GM12878 (cell line): ENCODE measurements around the gene PRG2. TPM values are rescaled to one million over a fixed set of nuclear protein-coding genes. Genes with fewer than 3 reads are reported as not detected.

ENCODE experiments used
- ATAC-seq: fragments of 200-7000 bp; cut with Tn5 transposase; 3 replicates; pipeline ENCODE4 v1.9.1; 2020; ENCODE audit warnings: mild to moderate bottlenecking, moderate library complexity
- BruUV-seq: library from RNA; stranded (reverse); fragments of 400-500 nt; replicated peaks from 2 replicates; lab custom pipeline; 2021; lab: Mats Ljungman, UMichigan
- CTCF ChIA-PET: fragments of 300-600 bp; sonication (Branson Sonifier 250); formaldehyde crosslinking; extraction: SDS; loops from one replicate; lab custom pipeline; 2021; ENCODE audit warnings: inconsistent platforms; lab: Yijun Ruan, JAX
- POLR2A ChIA-PET: fragments of 350-600 bp; formaldehyde crosslinking; extraction: SDS; loops from one replicate; lab custom pipeline; 2021; ENCODE audit warnings: inconsistent platforms; lab: Charles Lee
- RAD21 ChIA-PET: fragments of 300-600 bp; sonication (Branson Sonifier 250); formaldehyde crosslinking; loops from one replicate; lab custom pipeline; 2023; ENCODE audit warnings: antibody characterized with exemption; ENCODE audit not compliant: unreplicated experiment; lab: Charles Lee
- SMC1A ChIA-PET: fragments of 300-600 bp; sonication (Branson Sonifier 250); formaldehyde crosslinking; loops from one replicate; lab custom pipeline; 2023; ENCODE audit not compliant: unreplicated experiment, uncharacterized antibody; lab: Charles Lee
- DNase-seq: peaks from one replicate; pipeline ENCODE4 v3.0.0-alpha.2; 2011; ENCODE audit warnings: low read depth, low spot score
- FAIRE-seq: peaks from 3 replicates; lab custom pipeline; 2011; peaks lifted over from hg19 to GRCh38; lab: Jason Lieb, UNC
- H2AFZ ChIP-seq: 2 replicates; pipeline ENCODE4 v1.6.0; 2011; ENCODE audit warnings: low read depth, low read length, control low read depth; ENCODE audit not compliant: control insufficient read depth
- H3K27ac ChIP-seq: 2 replicates; pipeline ENCODE4 v1.5.1; 2011; ENCODE audit warnings: control low read depth; ENCODE audit not compliant: control insufficient read depth, insufficient read depth
- H3K27me3 ChIP-seq, 2 experiments: replicated peaks in 1 of 2; 2 replicates each; pipeline versions ENCODE4 v1.6.0 to v1.6.1; 2011; ENCODE audit warnings: low read length in 1 of 2; ENCODE audit not compliant: control insufficient read depth in 2 of 2, insufficient read depth in 2 of 2
- H3K36me3 ChIP-seq, 2 experiments: 2 replicates each; pipeline ENCODE4 v1.5.1; 2011; ENCODE audit warnings: low read length in 1 of 2; ENCODE audit not compliant: control insufficient read depth in 2 of 2, insufficient read depth in 2 of 2
- H3K4me1 ChIP-seq: 2 replicates; pipeline ENCODE4 v1.6.1; 2011; ENCODE audit warnings: mild to moderate bottlenecking, low read length, moderate library complexity, mixed read lengths; ENCODE audit not compliant: control insufficient read depth, insufficient read depth
- H3K4me2 ChIP-seq: 2 replicates; pipeline ENCODE4 v1.6.0; 2011; ENCODE audit warnings: control low read depth; ENCODE audit not compliant: control insufficient read depth, insufficient read depth
- H3K4me3 ChIP-seq: fragments of 200-600 bp; sonication (generic); 2 replicates; pipeline ENCODE4 v1.5.1; 2016
- H3K79me2 ChIP-seq: 2 replicates; pipeline ENCODE4 v1.6.0; 2011; ENCODE audit warnings: low read length; ENCODE audit not compliant: control insufficient read depth, insufficient read depth
- H3K9ac ChIP-seq: 2 replicates; pipeline ENCODE4 v1.8.0; 2011; ENCODE audit warnings: low read length, control low read depth, mixed read lengths; ENCODE audit not compliant: control insufficient read depth, insufficient read depth
- H3K9me3 ChIP-seq: replicated peaks from 3 replicates; pipeline ENCODE4 v1.5.1; 2011; ENCODE audit warnings: mild to moderate bottlenecking, low read length; ENCODE audit not compliant: control insufficient read depth, insufficient read depth
- H4K20me1 ChIP-seq: 2 replicates; pipeline ENCODE4 v1.6.0; 2011; ENCODE audit not compliant: control insufficient read depth, insufficient read depth
- BMI1 ChIP-seq: fragments of 450-650 bp; IDR thresholded peaks from 2 replicates; pipeline ENCODE4 v1.6.1; 2016; ENCODE audit warnings: mild to moderate bottlenecking, moderate library complexity, borderline replicate concordance
- BRCA1 ChIP-seq: IDR thresholded peaks from 2 replicates; pipeline ENCODE4 v1.6.1; 2011; ENCODE audit warnings: low read depth, low read length, improper control_type of control experiment
- CHD1 ChIP-seq: IDR thresholded peaks from 2 replicates; pipeline ENCODE4 v1.6.1; 2012; ENCODE audit warnings: low read depth, low read length, improper control_type of control experiment
- EED ChIP-seq: sonication (generic); IDR thresholded peaks from 2 replicates; pipeline ENCODE4 v1.6.1; 2016; ENCODE audit warnings: antibody characterized with exemption, low read depth
- EGR1 ChIP-seq, 2 experiments: IDR thresholded peaks; 1 replicate in 1 of 2; 2 replicates in 1 of 2; pipeline ENCODE4 v1.6.1; 2011 to 2012; ENCODE audit warnings: low read depth in 2 of 2, low read length in 2 of 2, borderline replicate concordance in 1 of 2, mild to moderate bottlenecking in 1 of 2, moderate library complexity in 1 of 2
- GATAD2B ChIP-seq: fragments of 450-650 bp; conservative IDR thresholded peaks from 2 replicates; pipeline ENCODE4 v1.6.1; 2017; ENCODE audit warnings: low read depth, mild to moderate bottlenecking, moderate library complexity
- MTA3 ChIP-seq: IDR thresholded peaks from 2 replicates; pipeline ENCODE4 v1.6.1; 2012; ENCODE audit warnings: low read length, inconsistent platforms, borderline replicate concordance
- NFYA ChIP-seq: IDR thresholded peaks from 2 replicates; pipeline ENCODE4 v1.6.1; 2011; ENCODE audit warnings: low read depth, mild to moderate bottlenecking, low read length, improper control_type of control experiment, borderline replicate concordance
- NR2C2 ChIP-seq: IDR thresholded peaks from 2 replicates; pipeline ENCODE4 v1.6.1; 2011; ENCODE audit warnings: borderline replicate concordance, low read depth; ENCODE audit not compliant: control insufficient read depth, insufficient read length
- NRF1 ChIP-seq: conservative IDR thresholded peaks from 2 replicates; pipeline ENCODE4 v1.6.1; 2011; ENCODE audit warnings: mild to moderate bottlenecking, low read depth, low read length, improper control_type of control experiment
- PML ChIP-seq: IDR thresholded peaks from 2 replicates; pipeline ENCODE4 v1.6.1; 2012; ENCODE audit warnings: low read length, inconsistent platforms
- POLR2A ChIP-seq: IDR thresholded peaks from 2 replicates; pipeline ENCODE4 v1.6.1; 2011; ENCODE audit warnings: low read depth, mild to moderate bottlenecking, low read length
- SP1 ChIP-seq: IDR thresholded peaks from one replicate; pipeline ENCODE4 v1.6.1; 2011; ENCODE audit warnings: low read depth, low read length
- SPI1 ChIP-seq: IDR thresholded peaks from 2 replicates; pipeline ENCODE4 v1.6.1; 2011; ENCODE audit warnings: low read depth, mild to moderate bottlenecking, low read length, moderate library complexity, borderline replicate concordance; ENCODE audit not compliant: insufficient read depth
- SREBF1 ChIP-seq: IDR thresholded peaks from 2 replicates; pipeline ENCODE4 v1.6.1; 2012; ENCODE audit warnings: mild to moderate bottlenecking, low read length
- SRF ChIP-seq, 2 experiments: IDR thresholded peaks; 2 replicates each; pipeline ENCODE4 v1.6.1; 2011; ENCODE audit warnings: low read depth in 2 of 2, low read length in 2 of 2, mild to moderate bottlenecking in 1 of 2, moderate library complexity in 1 of 2
- TCF12 ChIP-seq: IDR thresholded peaks from 2 replicates; pipeline ENCODE4 v1.6.1; 2011; ENCODE audit warnings: low read depth, mild to moderate bottlenecking, low read length
- ZNF384 ChIP-seq: IDR thresholded peaks from 2 replicates; pipeline ENCODE4 v1.6.1; 2012; ENCODE audit warnings: low read depth, mild to moderate bottlenecking, low read length, improper control_type of control experiment, borderline replicate concordance
- ZZZ3 ChIP-seq: IDR thresholded peaks from 2 replicates; pipeline ENCODE4 v1.6.1; 2011; ENCODE audit warnings: low read depth; ENCODE audit not compliant: control insufficient read depth, insufficient read length
- WGBS: methylation state at CpG from one replicate; pipeline ENCODE4 v1.1.6; 2016; ENCODE audit warnings: low lambda C conversion rate; ENCODE audit not compliant: insufficient replicate concordance, insufficient coverage; ENCODE audit errors: missing lambda C conversion rate; 5-methylcytosine and 5-hydroxymethylcytosine counted together
- in situ Hi-C: fragments of 300-500 bp; cut with MboI; formaldehyde crosslinking; loops from 9 replicates; pipeline ENCODE4 v1.14.3; 2018; ENCODE audit warnings: mixed read lengths
- intact Hi-C: fragments of 100-400 bp; cut with micrococcal nuclease; formaldehyde crosslinking; loops from one replicate; pipeline ENCODE4 v1.14.2; 2022; ENCODE audit not compliant: unreplicated experiment
- polyA plus RNA-seq, 11 experiments: library from polyadenylated mRNA; depleted of rRNA in 4 of 11; unstranded in 6 of 11; stranded (reverse) in 5 of 11; fragments of >200 nt; fragmentation: Nextera tagmentation in 4 of 11; fragmentation: Illumina TruSeq in 1 of 11; extraction: Ambion mirVana in 4 of 11; extraction: Trizol in 1 of 11; gene quantifications; 1 replicate in 1 of 11; 2 replicates in 10 of 11; pipeline versions ENCODE4 v1.2.1 to v1.2.3, GENCODE V29; 2011 to 2016; ENCODE audit warnings: inconsistent platforms in 2 of 11, missing spikeins in 2 of 11, low read depth in 1 of 11
- total RNA-seq, 4 experiments: library from RNA; depleted of rRNA in 3 of 4; stranded (reverse); fragments of >200 nt in 3 of 4; fragmentation: Illumina TruSeq in 1 of 4; extraction: Trizol in 1 of 4; gene quantifications; 2 replicates each; pipeline versions ENCODE4 v1.2.1 to v1.2.3, GENCODE V29; 2013 to 2021
- TF ChIP-seq, protein P1 (sequence below): fragments of 450-650 bp; IDR thresholded peaks from 2 replicates; pipeline ENCODE4 v1.6.1; 2018; ENCODE audit warnings: borderline replicate concordance, mild to moderate bottlenecking; ENCODE audit not compliant: partially characterized antibody
- TF ChIP-seq, protein P2 (sequence below): fragments of 450-650 bp; IDR thresholded peaks from 2 replicates; pipeline ENCODE4 v1.6.1; 2017; ENCODE audit warnings: mild to moderate bottlenecking

PRG2 gene
- total and polyA plus RNA-seq, 10 of the 15 experiments (the other 5 are each of a cell fraction or from before 2014, with no cell fraction given) = 0.10 to 1.7 (median 0.56) TPM; not detected in 2

DNA sequence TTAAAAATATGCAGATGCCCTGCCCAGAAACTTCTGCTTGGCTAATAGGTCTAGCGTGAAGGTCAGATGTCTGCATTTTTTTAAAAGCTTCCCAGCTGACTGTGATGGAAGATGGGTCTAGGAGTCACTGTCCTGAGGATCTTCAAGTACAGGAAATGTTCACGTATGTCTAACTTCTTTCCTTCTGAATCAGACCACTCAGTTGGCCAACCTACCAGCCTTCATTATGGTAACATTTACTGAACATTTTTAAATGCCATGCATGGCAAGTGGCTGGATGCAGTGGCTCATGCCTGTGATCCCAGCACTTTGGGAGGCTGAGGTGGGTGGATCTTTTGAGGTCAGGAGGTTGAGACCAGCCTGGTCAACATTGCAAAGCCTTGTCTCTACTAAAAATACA, 1.1 kb upstream of the PRG2 start (continued):
- TF ChIP-seq SPI1 = no peak
- TF ChIP-seq SREBF1 = no peak
- TF ChIP-seq BRCA1 = no peak
- no peak for TF ChIP-seq POLR2A
- no peak for TF ChIP-seq ZNF384
- no peak for TF ChIP-seq EGR1 (IDR thresholded peaks at IDR 0.05; ENCODE audit: borderline replicate concordance in 1 of 2, low read depth in 2 of 2, low read length in 2 of 2)
- TF ChIP-seq GATAD2B = no peak
- no peak for TF ChIP-seq NRF1
- TF ChIP-seq, protein P1, sequence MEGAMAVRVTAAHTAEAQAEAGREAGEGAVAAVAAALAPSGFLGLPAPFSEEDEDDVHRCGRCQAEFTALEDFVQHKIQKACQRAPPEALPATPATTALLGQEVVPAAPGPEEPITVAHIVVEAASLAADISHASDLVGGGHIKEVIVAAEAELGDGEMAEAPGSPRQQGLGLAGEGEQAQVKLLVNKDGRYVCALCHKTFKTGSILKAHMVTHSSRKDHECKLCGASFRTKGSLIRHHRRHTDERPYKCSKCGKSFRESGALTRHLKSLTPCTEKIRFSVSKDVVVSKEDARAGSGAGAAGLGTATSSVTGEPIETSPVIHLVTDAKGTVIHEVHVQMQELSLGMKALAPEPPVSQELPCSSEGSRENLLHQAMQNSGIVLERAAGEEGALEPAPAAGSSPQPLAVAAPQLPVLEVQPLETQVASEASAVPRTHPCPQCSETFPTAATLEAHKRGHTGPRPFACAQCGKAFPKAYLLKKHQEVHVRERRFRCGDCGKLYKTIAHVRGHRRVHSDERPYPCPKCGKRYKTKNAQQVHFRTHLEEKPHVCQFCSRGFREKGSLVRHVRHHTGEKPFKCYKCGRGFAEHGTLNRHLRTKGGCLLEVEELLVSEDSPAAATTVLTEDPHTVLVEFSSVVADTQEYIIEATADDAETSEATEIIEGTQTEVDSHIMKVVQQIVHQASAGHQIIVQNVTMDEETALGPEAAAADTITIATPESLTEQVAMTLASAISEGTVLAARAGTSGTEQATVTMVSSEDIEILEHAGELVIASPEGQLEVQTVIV = no peak
- no peak for TF ChIP-seq NFYA

DNA sequence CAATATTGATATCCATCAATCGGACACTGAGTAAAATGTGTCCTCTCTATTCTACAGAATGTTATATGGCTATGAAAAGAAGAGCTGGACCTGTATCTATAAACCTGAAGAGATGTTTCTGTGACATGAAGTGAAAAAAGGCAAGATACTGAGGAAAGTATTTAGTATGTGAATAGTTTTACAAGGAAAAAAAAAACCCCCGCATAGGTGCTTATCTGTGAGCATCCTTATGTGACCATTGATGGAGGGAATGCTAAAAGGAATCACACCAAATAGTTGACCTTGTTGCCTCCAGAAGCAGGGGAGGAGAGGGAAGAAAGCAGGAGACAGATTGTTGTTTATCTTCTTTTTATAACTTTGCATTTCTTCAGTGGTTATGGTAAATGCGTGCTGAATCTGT, 661 bp upstream of the PRG2 start:
- H3K4me3 ChIP-seq = no peak overlapping the region
- ChIA-PET SMC1A (no interaction called here), CTCF (no interaction called here), POLR2A (no interaction called here), RAD21 (interaction anchor here (0.6 kb wide), 1 partner anchor 22 kb away, joined by 5 read pairs; no protein-coding TSS in a partner anchor)
- no peak overlapping the region for H3K4me2 ChIP-seq
- intact Hi-C loops (no loop called here), in situ Hi-C loops (no loop called here)
- 99% methylated on average over 3 of the region's 3 CpGs for WGBS
- H3K9me3 ChIP-seq = no peaks in the 10 kb centered on the region
- H3K27me3 ChIP-seq = no peaks in the 10 kb centered on the region
- no peaks in the 10 kb centered on the region for H3K79me2 ChIP-seq
- no peak for DNase-seq
- no peaks in the 10 kb centered on the region for H4K20me1 ChIP-seq
- no TSS peak for BruUV-seq
- no peaks in the 10 kb centered on the region for H3K4me1 ChIP-seq
- FAIRE-seq = no peak
- no peak for TF ChIP-seq MTA3
- no peak for TF ChIP-seq BMI1
- TF ChIP-seq TCF12 = no peak
- no peak for TF ChIP-seq SRF (IDR thresholded peaks at IDR 0.05; ENCODE audit: low read depth in 2 of 2, low read length in 2 of 2)
- no peak for TF ChIP-seq EED
- no peak for TF ChIP-seq ZZZ3
- no peak for TF ChIP-seq PML
- TF ChIP-seq NR2C2 = no peak
- TF ChIP-seq POLR2A = no peak
- no peak for TF ChIP-seq CHD1
- TF ChIP-seq, protein P2, sequence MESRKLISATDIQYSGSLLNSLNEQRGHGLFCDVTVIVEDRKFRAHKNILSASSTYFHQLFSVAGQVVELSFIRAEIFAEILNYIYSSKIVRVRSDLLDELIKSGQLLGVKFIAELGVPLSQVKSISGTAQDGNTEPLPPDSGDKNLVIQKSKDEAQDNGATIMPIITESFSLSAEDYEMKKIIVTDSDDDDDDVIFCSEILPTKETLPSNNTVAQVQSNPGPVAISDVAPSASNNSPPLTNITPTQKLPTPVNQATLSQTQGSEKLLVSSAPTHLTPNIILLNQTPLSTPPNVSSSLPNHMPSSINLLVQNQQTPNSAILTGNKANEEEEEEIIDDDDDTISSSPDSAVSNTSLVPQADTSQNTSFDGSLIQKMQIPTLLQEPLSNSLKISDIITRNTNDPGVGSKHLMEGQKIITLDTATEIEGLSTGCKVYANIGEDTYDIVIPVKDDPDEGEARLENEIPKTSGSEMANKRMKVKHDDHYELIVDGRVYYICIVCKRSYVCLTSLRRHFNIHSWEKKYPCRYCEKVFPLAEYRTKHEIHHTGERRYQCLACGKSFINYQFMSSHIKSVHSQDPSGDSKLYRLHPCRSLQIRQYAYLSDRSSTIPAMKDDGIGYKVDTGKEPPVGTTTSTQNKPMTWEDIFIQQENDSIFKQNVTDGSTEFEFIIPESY = no peak
- no peak for TF ChIP-seq SP1
- no peaks in the 10 kb centered on the region for H3K36me3 ChIP-seq
- H3K27ac ChIP-seq = no peak overlapping the region
- H3K9ac ChIP-seq = no peak overlapping the region
- no peak for ATAC-seq
- H2AFZ ChIP-seq = no peak overlapping the region
